ENCODE data around the gene NT5DC4. TPM values are rescaled to one million over a fixed set of nuclear protein-coding genes. Genes with fewer than 3 reads are reported as not detected.

The NT5DC4 gene
- total RNA-seq, 2 donors from 2014 or later: not detected

GRCh38 chr2:112713585-112713925 is 7.3 kb upstream of the NT5DC4 start:
- H3K4me3 Mint-ChIP-seq: no peak overlapping the region
- 85 to 87% methylated on average over 6 to 7 of the region's 7 CpGs for WGBS, 2 experiments (ENCODE audit: insufficient coverage in 1 of 2, insufficient read length in 1 of 2)
- H3K27ac Mint-ChIP-seq: no peak overlapping the region
- no peaks in the 10 kb centered on the region for H3K36me3 ChIP-seq (ENCODE audit: control insufficient read depth, insufficient read depth, low read length)
- H3K4me3 ChIP-seq (ENCODE audit: low read length): no peak overlapping the region
- no peaks in the 10 kb centered on the region for H3K27me3 ChIP-seq (ENCODE audit: control insufficient read depth, insufficient read depth, low read length, poor library complexity, severe bottlenecking)
- no peak overlapping the region for H3K27ac ChIP-seq (ENCODE audit: low read depth, low read length)
- H3K4me1 Mint-ChIP-seq: peaks cover 2% of the 10 kb centered on the region
- no peaks in the 10 kb centered on the region for H3K9me3 ChIP-seq (ENCODE audit: control insufficient read depth, low read length)
- H3K36me3 Mint-ChIP-seq (ENCODE audit: low read depth): no peaks in the 10 kb centered on the region
- H3K4me1 ChIP-seq (ENCODE audit: control insufficient read depth, insufficient read depth, low read length): no peaks in the 10 kb centered on the region
- H3K9me3 Mint-ChIP-seq: no peaks in the 10 kb centered on the region
- H3K9ac ChIP-seq (ENCODE audit: extremely low read depth, low read length, poor library complexity, severe bottlenecking): no peak overlapping the region
- TF ChIP-seq CTCF (conservative IDR thresholded peaks at IDR 0.05): no peak
- DNase-seq: no peak
- peaks cover 5% of the 10 kb centered on the region for H3K27me3 Mint-ChIP-seq (ENCODE audit: insufficient read depth)

- H3K4me1 ChIP-seq (ENCODE audit: control insufficient read depth, insufficient read depth, low read length): no peaks in the 10 kb centered on the region
- no peak overlapping the region for H3K9ac ChIP-seq (ENCODE audit: extremely low read depth, low read length, poor library complexity, severe bottlenecking)
- H3K27me3 Mint-ChIP-seq (ENCODE audit: insufficient read depth): peaks cover 5% of the 10 kb centered on the region
- no peak overlapping the region for H3K4me3 Mint-ChIP-seq
- H3K36me3 Mint-ChIP-seq (ENCODE audit: low read depth): no peaks in the 10 kb centered on the region
- H3K9me3 Mint-ChIP-seq: no peaks in the 10 kb centered on the region
- no peaks in the 10 kb centered on the region for H3K27me3 ChIP-seq (ENCODE audit: control insufficient read depth, insufficient read depth, low read length, poor library complexity, severe bottlenecking)
- no peak for DNase-seq
- H3K36me3 ChIP-seq (ENCODE audit: control insufficient read depth, insufficient read depth, low read length): no peaks in the 10 kb centered on the region
- no peak overlapping the region for H3K27ac Mint-ChIP-seq
- peaks cover 2% of the 10 kb centered on the region for H3K4me1 Mint-ChIP-seq
- H3K27ac ChIP-seq (ENCODE audit: low read depth, low read length): no peak overlapping the region
- no peak for TF ChIP-seq CTCF (conservative IDR thresholded peaks at IDR 0.05)
- H3K4me3 ChIP-seq (ENCODE audit: low read length): no peak overlapping the region
- no peaks in the 10 kb centered on the region for H3K9me3 ChIP-seq (ENCODE audit: control insufficient read depth, low read length)
- WGBS, 2 experiments (ENCODE audit: insufficient coverage in 1 of 2, insufficient read length in 1 of 2): 97 to 100% methylated on average over 3 to 7 of the region's 7 CpGs
Measured at GRCh38 chr2:112713926-112714325, 6.9 kb upstream of the NT5DC4 start.

GRCh38 chr2:112714331-112714730 is 6.5 kb upstream of the NT5DC4 start:
- Mint-ChIP-seq H3K27ac (no peak overlapping the region), H3K27me3 (ENCODE audit: insufficient read depth) (peaks cover 5% of the 10 kb centered on the region), H3K4me1 (peaks cover 2% of the 10 kb centered on the region), H3K4me3 (no peak overlapping the region), H3K36me3 (ENCODE audit: low read depth) (no peaks in the 10 kb centered on the region), H3K9me3 (no peaks in the 10 kb centered on the region)
- Histone ChIP-seq H3K4me1 (ENCODE audit: control insufficient read depth, insufficient read depth, low read length) (no peaks in the 10 kb centered on the region), H3K9me3 (ENCODE audit: control insufficient read depth, low read length) (no peaks in the 10 kb centered on the region), H3K4me3 (ENCODE audit: low read length) (no peak overlapping the region), H3K36me3 (ENCODE audit: control insufficient read depth, insufficient read depth, low read length) (no peaks in the 10 kb centered on the region), H3K27me3 (ENCODE audit: control insufficient read depth, insufficient read depth, low read length, poor library complexity, severe bottlenecking) (no peaks in the 10 kb centered on the region), H3K27ac (ENCODE audit: low read depth, low read length) (no peak overlapping the region), H3K9ac (ENCODE audit: extremely low read depth, low read length, poor library complexity, severe bottlenecking) (no peak overlapping the region)
- no peak for DNase-seq
- WGBS, 2 experiments (ENCODE audit: insufficient coverage in 1 of 2, insufficient read length in 1 of 2): 91 to 92% methylated on average over 4 of the region's 4 CpGs
- no peak for TF ChIP-seq CTCF (conservative IDR thresholded peaks at IDR 0.05)
